PC-3 (cell line): ENCODE measurements around the gene PTCH1. TPM values are rescaled to one million over a fixed set of nuclear protein-coding genes. Genes with fewer than 3 reads are reported as not detected.

Experiments used
- ATAC-seq: fragments of 200-7000 bp; cut with Tn5 transposase; 2 replicates; pipeline ENCODE4 v1.9.1; 2020; ENCODE audit warnings: mild to moderate bottlenecking, moderate library complexity
- BruUV-seq: library from RNA; stranded (reverse); fragments of 400-500 nt; replicated peaks from 2 replicates; lab custom pipeline; 2021; lab: Mats Ljungman, UMichigan
- CTCF ChIA-PET: fragments of 300-600 bp; sonication (Branson Sonifier 250); formaldehyde crosslinking; loops from one replicate; lab custom pipeline; 2022; ENCODE audit warnings: antibody characterized with exemption; lab: Charles Lee
- POLR2A ChIA-PET: fragments of 300-600 bp; sonication (Branson Sonifier 250); formaldehyde crosslinking; loops from one replicate; lab custom pipeline; 2022; ENCODE audit warnings: antibody characterized with exemption; ENCODE audit not compliant: unreplicated experiment; lab: Charles Lee
- DNase-seq: peaks from one replicate; pipeline ENCODE4 v3.0.0-alpha.2; 2015
- H2AFZ ChIP-seq: fragments of 300-600 bp; sonication (generic); 2 replicates; pipeline ENCODE4 v1.6.0; 2016; ENCODE audit warnings: antibody characterized with exemption, low read length
- H3F3A ChIP-seq: fragments of 300-600 bp; sonication (generic); one replicate; pipeline ENCODE4 v1.6.0; 2017; ENCODE audit warnings: antibody characterized with exemption, low read length, control low read depth, mild to moderate bottlenecking; ENCODE audit not compliant: unreplicated experiment
- H3K27ac ChIP-seq: fragments of 300-600 bp; sonication (generic); 2 replicates; pipeline ENCODE4 v1.5.1; 2016; ENCODE audit warnings: mild to moderate bottlenecking, low read length
- H3K27me3 ChIP-seq: fragments of 300-600 bp; sonication (generic); 2 replicates; pipeline ENCODE4 v1.6.1; 2016; ENCODE audit warnings: low read length, mixed read lengths
- H3K36me3 ChIP-seq: fragments of 300-600 bp; sonication (generic); 2 replicates; pipeline ENCODE4 v1.6.1; 2016; ENCODE audit warnings: low read depth, mixed run types, low read length, mixed read lengths
- H3K4me1 ChIP-seq: fragments of 300-600 bp; sonication (generic); 2 replicates; pipeline ENCODE4 v1.5.1; 2016; ENCODE audit warnings: low read length; ENCODE audit not compliant: insufficient read depth
- H3K4me2 ChIP-seq: fragments of 300-600 bp; sonication (generic); 2 replicates; pipeline ENCODE4 v1.6.0; 2016; ENCODE audit warnings: low read length
- H3K4me3 ChIP-seq: fragments of 300-600 bp; sonication (generic); 2 replicates; pipeline ENCODE4 v1.5.1; 2016; ENCODE audit warnings: mild to moderate bottlenecking, low read length, mixed read lengths
- H3K79me2 ChIP-seq: fragments of 300-600 bp; sonication (generic); 2 replicates; pipeline ENCODE4 v1.6.1; 2017; ENCODE audit warnings: low read length, mixed read lengths
- H3K9ac ChIP-seq: fragments of 300-600 bp; sonication (generic); 2 replicates; pipeline ENCODE4 v1.6.0; 2016; ENCODE audit warnings: mild to moderate bottlenecking, low read length
- H3K9me2 ChIP-seq: fragments of 300-600 bp; sonication (generic); replicated peaks from 2 replicates; pipeline ENCODE4 v1.6.1; 2016; ENCODE audit warnings: mixed run types, low read length, mixed read lengths
- H3K9me3 ChIP-seq: fragments of 300-600 bp; sonication (generic); 2 replicates; pipeline ENCODE4 v1.6.1; 2016; ENCODE audit warnings: low read length, mixed read lengths
- H4K20me1 ChIP-seq: fragments of 300-600 bp; sonication (generic); 2 replicates; pipeline ENCODE4 v1.6.1; 2016; ENCODE audit warnings: low read length, mixed read lengths
- EZH2 ChIP-seq: fragments of 300-600 bp; sonication (generic); IDR thresholded peaks from one replicate; pipeline ENCODE4 v1.6.1; 2017; ENCODE audit warnings: antibody characterized with exemption, mild to moderate bottlenecking, low read length; ENCODE audit not compliant: unreplicated experiment
- EZH2phosphoT487 ChIP-seq: fragments of 300-600 bp; sonication (generic); IDR thresholded peaks from 2 replicates; pipeline ENCODE4 v1.6.1; 2018; ENCODE audit warnings: mild to moderate bottlenecking, antibody characterized with exemption, low read length, borderline replicate concordance
- intact Hi-C: fragments of 100-400 bp; cut with micrococcal nuclease; formaldehyde crosslinking; loops from 2 replicates; pipeline ENCODE4 v1.9.0; 2023
- total RNA-seq: library from RNA; depleted of rRNA; stranded (reverse); fragments of >200 nt; gene quantifications from 2 replicates; pipeline ENCODE4 v1.2.3, GENCODE V29; 2014; rRNA removed
- TF ChIP-seq, protein P1 (sequence below): fragments of 300-600 bp; sonication (generic); conservative IDR thresholded peaks from 2 replicates; pipeline ENCODE4 v1.5.1; 2017; ENCODE audit warnings: antibody characterized with exemption, low read depth, mild to moderate bottlenecking, low read length

The PTCH1 gene
- total RNA-seq, 1 experiment from 2014 or later: 0.77 TPM

DNA sequence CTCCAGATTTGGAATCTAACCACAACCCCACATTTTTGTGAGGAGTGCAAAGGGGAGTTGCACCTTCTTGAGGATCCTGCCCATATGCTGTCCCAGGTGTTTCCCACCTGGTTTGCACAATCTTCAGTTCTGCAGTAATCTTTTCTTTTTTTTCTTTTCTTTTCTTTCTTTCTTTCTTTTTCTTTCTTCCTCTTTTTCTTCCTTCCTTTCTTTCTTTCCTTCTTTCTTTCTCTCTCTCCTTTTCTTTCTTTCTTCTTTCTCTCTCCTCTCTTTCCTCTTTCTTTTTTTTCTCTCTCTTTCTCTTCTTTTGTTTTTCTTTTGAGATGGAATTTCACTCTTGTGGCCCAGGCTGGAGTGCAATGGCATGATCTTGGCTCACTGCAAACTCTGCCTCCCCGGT, 109.2 kb downstream of the PTCH1 start:
- no peaks in the 10 kb centered on the region for H3K36me3 ChIP-seq
- no peak overlapping the region for H2AFZ ChIP-seq
- POLR2A ChIA-PET: no interaction called here
- H3K27ac ChIP-seq: no peak overlapping the region
- H3K4me1 ChIP-seq: no peaks in the 10 kb centered on the region; the same call in 1 of the 2 replicates
- no peaks in the 10 kb centered on the region for H3K27me3 ChIP-seq
- H3K79me2 ChIP-seq: no peaks in the 10 kb centered on the region
- no peak overlapping the region for H3K4me2 ChIP-seq
- BruUV-seq: no TSS peak
- TF ChIP-seq EZH2 (no peak), EZH2phosphoT487 (no peak)
- TF ChIP-seq, protein P1, sequence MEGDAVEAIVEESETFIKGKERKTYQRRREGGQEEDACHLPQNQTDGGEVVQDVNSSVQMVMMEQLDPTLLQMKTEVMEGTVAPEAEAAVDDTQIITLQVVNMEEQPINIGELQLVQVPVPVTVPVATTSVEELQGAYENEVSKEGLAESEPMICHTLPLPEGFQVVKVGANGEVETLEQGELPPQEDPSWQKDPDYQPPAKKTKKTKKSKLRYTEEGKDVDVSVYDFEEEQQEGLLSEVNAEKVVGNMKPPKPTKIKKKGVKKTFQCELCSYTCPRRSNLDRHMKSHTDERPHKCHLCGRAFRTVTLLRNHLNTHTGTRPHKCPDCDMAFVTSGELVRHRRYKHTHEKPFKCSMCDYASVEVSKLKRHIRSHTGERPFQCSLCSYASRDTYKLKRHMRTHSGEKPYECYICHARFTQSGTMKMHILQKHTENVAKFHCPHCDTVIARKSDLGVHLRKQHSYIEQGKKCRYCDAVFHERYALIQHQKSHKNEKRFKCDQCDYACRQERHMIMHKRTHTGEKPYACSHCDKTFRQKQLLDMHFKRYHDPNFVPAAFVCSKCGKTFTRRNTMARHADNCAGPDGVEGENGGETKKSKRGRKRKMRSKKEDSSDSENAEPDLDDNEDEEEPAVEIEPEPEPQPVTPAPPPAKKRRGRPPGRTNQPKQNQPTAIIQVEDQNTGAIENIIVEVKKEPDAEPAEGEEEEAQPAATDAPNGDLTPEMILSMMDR: no peak
- H4K20me1 ChIP-seq: no peaks in the 10 kb centered on the region
- no peak overlapping the region for H3K9ac ChIP-seq
- H3K9me3 ChIP-seq: no peaks in the 10 kb centered on the region
- intact Hi-C loops: no loop called here
- no peaks in the 10 kb centered on the region for H3K9me2 ChIP-seq
- H3F3A ChIP-seq: no peaks in the 10 kb centered on the region
- ATAC-seq (no peak), DNase-seq (no peak)
- H3K4me3 ChIP-seq: no peak overlapping the region
- CTCF ChIA-PET: no interaction called here

DNA sequence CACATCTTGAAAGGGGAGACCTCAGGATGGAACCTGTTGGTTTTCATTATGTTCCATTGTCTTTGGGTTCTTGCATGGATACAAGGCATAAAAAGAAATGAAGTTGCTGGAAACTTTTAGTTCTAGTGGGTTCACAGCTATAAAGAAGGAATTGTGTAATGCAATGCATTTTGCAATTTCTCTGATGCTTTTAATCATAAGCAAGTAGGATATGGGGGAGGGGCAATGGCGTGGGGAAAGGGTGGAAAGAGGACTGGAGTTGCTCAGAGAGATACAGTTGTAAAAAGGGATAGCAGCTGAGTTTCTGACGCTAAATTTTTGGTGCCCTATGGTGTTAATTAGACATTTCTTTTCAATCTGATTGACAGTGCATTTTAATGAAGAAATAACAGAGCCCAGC, 110.7 kb downstream of the PTCH1 start:
- intact Hi-C loops: no loop called here
- Histone ChIP-seq H3K79me2 (no peaks in the 10 kb centered on the region), H3F3A (no peaks in the 10 kb centered on the region), H2AFZ (no peak overlapping the region), H3K27me3 (no peaks in the 10 kb centered on the region), H3K4me1 (no peaks in the 10 kb centered on the region; the same call in 1 of the 2 replicates), H3K27ac (no peak overlapping the region), H3K4me3 (no peak overlapping the region), H3K9ac (no peak overlapping the region), H3K9me3 (no peaks in the 10 kb centered on the region), H3K4me2 (no peak overlapping the region), H4K20me1 (no peaks in the 10 kb centered on the region), H3K9me2 (no peaks in the 10 kb centered on the region), H3K36me3 (no peaks in the 10 kb centered on the region)
- DNase-seq (no peak), ATAC-seq (no peak)
- TF ChIP-seq EZH2phosphoT487 (no peak), EZH2 (no peak)
- TF ChIP-seq, protein P1: no peak
- ChIA-PET POLR2A (no interaction called here), CTCF (no interaction called here)
- no TSS peak for BruUV-seq

DNA sequence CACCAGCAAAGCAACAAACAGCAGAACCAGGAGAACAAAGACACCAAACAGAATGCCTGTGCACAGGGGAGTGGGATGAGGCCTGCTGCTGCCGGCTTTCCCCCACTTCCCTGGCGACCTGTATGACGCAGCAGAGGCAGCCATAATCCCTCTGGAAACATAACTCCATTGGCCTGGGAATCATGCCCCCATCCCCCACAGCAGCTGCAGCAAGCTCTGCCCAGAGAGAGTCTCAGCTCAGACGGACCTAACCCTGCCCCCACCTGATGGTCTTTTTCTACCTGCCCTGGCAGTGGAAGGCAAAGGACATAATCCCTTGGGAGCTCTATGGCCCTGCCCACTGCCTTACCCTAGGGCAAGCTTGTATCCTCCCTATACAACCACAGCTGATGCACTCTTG, 117.5 kb downstream of the PTCH1 start:
- H3K4me1 ChIP-seq: no peaks in the 10 kb centered on the region
- H3K9me3 ChIP-seq: no peaks in the 10 kb centered on the region
- H3K27me3 ChIP-seq: no peaks in the 10 kb centered on the region
- H3K9me2 ChIP-seq: no peaks in the 10 kb centered on the region
- POLR2A ChIA-PET: no interaction called here
- H3K4me2 ChIP-seq: no peak overlapping the region
- DNase-seq (no peak), ATAC-seq (no peak)
- H3K36me3 ChIP-seq: no peaks in the 10 kb centered on the region
- no peaks in the 10 kb centered on the region for H3F3A ChIP-seq
- intact Hi-C loops: no loop called here
- no peaks in the 10 kb centered on the region for H3K79me2 ChIP-seq
- no TSS peak for BruUV-seq
- no peak overlapping the region for H3K9ac ChIP-seq
- no peak overlapping the region for H3K27ac ChIP-seq
- CTCF ChIA-PET: no interaction called here
- no peak overlapping the region for H2AFZ ChIP-seq
- H4K20me1 ChIP-seq: no peaks in the 10 kb centered on the region
- TF ChIP-seq, protein P1: no peak
- TF ChIP-seq EZH2 (no peak), EZH2phosphoT487 (no peak)
- H3K4me3 ChIP-seq: no peak overlapping the region

Other genes starting within 250 kb of the PTCH1 start
- 6.0 and 6.9 TPM in 2 replicates for gene FANCC, start 199.3 kb downstream of the PTCH1 start, total RNA-seq